IPS DF 6.9 (cell line): ENCODE results near the gene TRAPPC12.
"Not testable (repeated sequence)": the region's sequence is repeated elsewhere in the genome, so short reads cannot be mapped to it uniquely, and the experiment has no call there.

Experiments
- DNase-seq: peaks from one replicate; pipeline ENCODE4 v3.0.0-alpha.2; 2013; ENCODE audit warnings: low read depth, low spot score
- H3K27ac ChIP-seq: one replicate; pipeline ENCODE4 v1.5.1; 2013; ENCODE audit warnings: low read length, control low read depth
- H3K27me3 ChIP-seq: 2 replicates; pipeline ENCODE4 v1.6.1; 2013; ENCODE audit warnings: mild to moderate bottlenecking, low read length; ENCODE audit not compliant: control insufficient read depth, insufficient read depth
- H3K36me3 ChIP-seq: 2 replicates; pipeline ENCODE4 v1.6.1; 2013; ENCODE audit warnings: low read length; ENCODE audit not compliant: control insufficient read depth, insufficient read depth
- H3K4me1 ChIP-seq: 2 replicates; pipeline ENCODE4 v1.6.1; 2013; ENCODE audit warnings: low read length; ENCODE audit not compliant: control insufficient read depth, insufficient read depth
- H3K4me3 ChIP-seq: 2 replicates; pipeline ENCODE4 v1.5.1; 2013; ENCODE audit warnings: mild to moderate bottlenecking, low read length
- H3K9me3 ChIP-seq: 2 replicates; pipeline ENCODE4 v1.6.1; 2013; ENCODE audit warnings: low read length, inconsistent platforms; ENCODE audit not compliant: control insufficient read depth, insufficient read depth
- WGBS: extraction: QIAGEN DNeasy Blood & Tissue Kit; methylation state at CpG from one replicate; pipeline ENCODE4 v1.1.7; 2013; ENCODE audit warnings: mixed read lengths, missing lambda C conversion rate; ENCODE audit not compliant: insufficient read length, insufficient coverage; 5-methylcytosine and 5-hydroxymethylcytosine counted together

Gene TRAPPC12

DNA sequence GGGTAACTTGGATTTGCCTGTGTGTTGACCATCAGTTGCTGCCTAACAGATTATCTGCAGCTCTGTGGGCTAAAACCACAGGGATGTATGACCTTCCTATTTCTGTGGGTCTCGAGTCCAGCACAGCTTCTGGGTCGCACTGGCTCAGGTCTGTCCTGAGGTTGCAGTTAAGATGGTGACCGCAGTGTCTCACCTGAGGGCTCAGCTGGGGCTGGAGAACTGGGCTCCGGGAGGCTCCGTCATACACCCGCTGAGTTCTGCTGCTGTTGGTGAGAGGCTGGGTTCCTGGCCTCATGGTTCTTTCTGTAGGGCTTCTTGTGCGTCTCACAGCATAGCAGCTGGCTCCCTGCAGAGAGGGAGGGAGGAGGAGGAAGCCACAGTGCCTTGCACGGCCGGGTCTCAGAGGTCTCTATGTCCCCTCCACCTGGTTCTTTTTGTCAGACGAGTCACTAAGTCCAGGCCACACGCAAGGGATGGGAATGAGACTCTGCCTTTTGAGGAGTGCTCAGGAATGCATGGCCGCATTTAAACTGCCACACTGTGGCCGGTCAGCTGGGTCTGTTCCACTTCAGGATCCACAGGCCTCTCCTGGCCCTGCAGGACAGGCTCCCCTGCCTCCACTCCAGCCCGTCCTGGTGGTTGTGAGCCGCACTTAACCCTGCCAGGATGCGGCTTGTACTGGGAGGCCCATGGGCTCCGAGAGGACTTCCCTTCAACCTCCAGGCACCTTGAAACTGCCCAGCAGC is 72.6 kb downstream of the TRAPPC12 start:
- WGBS, result no CpG with 5 or more reads among the region's 17 CpGs
- Histone ChIP-seq H3K27ac (no peak overlapping the region), H3K36me3 (peaks cover 6% of the 10 kb centered on the region; the same call in 1 of the 2 replicates), H3K4me3 (no peak overlapping the region), H3K4me1 (no peaks in the 10 kb centered on the region; the same call in 1 of the 2 replicates), H3K9me3 (no peaks in the 10 kb centered on the region), H3K27me3 (no peaks in the 10 kb centered on the region)
- no peak for DNase-seq

- no peaks in the 10 kb centered on the region for H3K9me3 ChIP-seq
- DNase-seq, result no peak
- no peaks in the 10 kb centered on the region for H3K27me3 ChIP-seq
- WGBS, result no CpG with 5 or more reads among the region's 20 CpGs
- H3K4me3 ChIP-seq, result no peak overlapping the region
- no peak overlapping the region for H3K27ac ChIP-seq
- H3K4me1 ChIP-seq, result no peaks in the 10 kb centered on the region
- H3K36me3 ChIP-seq, result peaks cover 7% of the 10 kb centered on the region
Measured at GRCh38 chr2:3453190-3453999, 73.9 kb downstream of the TRAPPC12 start.

GRCh38 chr2:3454005-3454404 is 74.5 kb downstream of the TRAPPC12 start:
- H3K36me3 ChIP-seq, H3K27ac ChIP-seq, H3K9me3 ChIP-seq, H3K4me3 ChIP-seq, DNase-seq, H3K4me1 ChIP-seq, H3K27me3 ChIP-seq: not testable (repeated sequence)
- no CpG with 5 or more reads among the region's 6 CpGs for WGBS

DNA sequence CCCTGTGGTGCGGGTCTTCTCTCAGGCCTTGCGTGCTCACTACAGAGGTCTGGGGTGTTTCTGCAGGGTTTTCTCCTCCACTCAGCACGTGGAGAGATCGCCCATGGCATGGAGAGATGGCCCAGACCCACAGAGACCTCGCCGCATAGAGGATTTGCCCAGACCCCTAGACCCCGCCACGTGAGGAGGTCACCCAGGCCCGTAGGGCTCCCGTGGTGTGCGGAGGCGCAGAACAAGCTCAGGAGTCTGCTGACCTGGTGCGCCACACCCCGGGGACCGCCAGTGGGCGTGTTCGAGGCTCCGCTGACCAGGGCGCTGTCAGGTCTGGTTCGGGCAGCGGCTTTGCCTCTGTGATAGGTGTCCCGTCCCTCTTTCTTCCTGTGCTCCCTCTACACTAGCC is 75.3 kb downstream of the TRAPPC12 start:
- Histone ChIP-seq H3K9me3 (no peaks in the 10 kb centered on the region), H3K4me3 (no peak overlapping the region), H3K27ac (no peak overlapping the region), H3K36me3 (peaks cover 6% of the 10 kb centered on the region; the same call in 1 of the 2 replicates), H3K4me1 (no peaks in the 10 kb centered on the region), H3K27me3 (no peaks in the 10 kb centered on the region)
- DNase-seq, result no peak
- WGBS, result no CpG with 5 or more reads among the region's 22 CpGs

GRCh38 chr2:3456125-3456524 is 76.6 kb downstream of the TRAPPC12 start:
- no CpG with 5 or more reads among the region's 14 CpGs for WGBS
- Histone ChIP-seq H3K27me3 (no peaks in the 10 kb centered on the region), H3K36me3 (peaks cover 6% of the 10 kb centered on the region; the same call in 1 of the 2 replicates), H3K4me3 (no peak overlapping the region), H3K4me1 (no peaks in the 10 kb centered on the region), H3K27ac (no peak overlapping the region), H3K9me3 (no peaks in the 10 kb centered on the region)
- DNase-seq, result no peak

DNA sequence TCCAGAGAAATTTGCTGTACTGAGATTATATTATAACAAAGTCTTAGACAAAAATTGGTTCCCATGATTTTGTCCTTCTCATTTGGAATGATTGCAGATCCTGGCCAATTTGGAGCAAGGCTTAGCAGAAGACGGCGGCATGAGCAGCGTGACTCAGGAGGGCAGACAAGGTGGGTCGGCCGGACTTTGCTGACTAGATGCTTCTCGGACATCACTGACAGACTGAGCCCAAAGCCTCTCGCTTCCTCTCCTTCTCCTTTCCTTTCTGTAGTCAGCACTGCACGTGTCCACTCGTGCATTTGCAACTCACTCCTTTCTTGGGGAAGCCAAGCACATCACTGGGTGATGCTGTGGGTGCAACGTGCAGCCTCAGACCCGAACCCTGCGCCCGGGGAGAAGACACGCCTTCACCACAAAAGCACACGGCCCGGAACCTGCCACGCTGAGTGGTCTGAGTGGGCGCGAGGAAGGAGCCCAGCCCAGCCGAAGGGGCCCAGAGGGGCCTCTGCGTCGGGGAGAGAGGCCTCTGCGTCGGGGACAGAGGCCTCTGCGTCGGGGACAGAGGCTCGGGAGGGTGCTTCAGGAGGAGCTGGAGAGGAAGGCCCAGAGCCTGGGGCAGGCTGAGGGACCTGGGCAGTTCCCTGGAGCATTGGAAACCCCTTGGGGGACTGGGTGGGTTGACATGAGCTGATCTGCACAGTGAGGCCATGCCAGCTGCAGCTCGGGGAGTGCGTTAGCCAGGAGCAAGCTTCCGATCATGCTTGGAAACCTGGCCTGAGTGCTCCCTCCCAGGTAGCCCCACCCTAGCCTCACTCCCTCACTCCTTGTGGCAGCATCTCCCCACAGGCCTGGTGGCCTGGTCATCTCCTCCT is 78.3 kb downstream of the TRAPPC12 start:
- no peak overlapping the region for H3K27ac ChIP-seq
- H3K4me1 ChIP-seq, result peaks cover 2% of the 10 kb centered on the region; the same call in 1 of the 2 replicates
- no peak overlapping the region for H3K4me3 ChIP-seq
- H3K27me3 ChIP-seq, result no peaks in the 10 kb centered on the region
- DNase-seq, result no peak
- no peaks in the 10 kb centered on the region for H3K9me3 ChIP-seq
- WGBS, result no CpG with 5 or more reads among the region's 30 CpGs
- H3K36me3 ChIP-seq, result peaks cover 6% of the 10 kb centered on the region; the same call in 1 of the 2 replicates

DNA sequence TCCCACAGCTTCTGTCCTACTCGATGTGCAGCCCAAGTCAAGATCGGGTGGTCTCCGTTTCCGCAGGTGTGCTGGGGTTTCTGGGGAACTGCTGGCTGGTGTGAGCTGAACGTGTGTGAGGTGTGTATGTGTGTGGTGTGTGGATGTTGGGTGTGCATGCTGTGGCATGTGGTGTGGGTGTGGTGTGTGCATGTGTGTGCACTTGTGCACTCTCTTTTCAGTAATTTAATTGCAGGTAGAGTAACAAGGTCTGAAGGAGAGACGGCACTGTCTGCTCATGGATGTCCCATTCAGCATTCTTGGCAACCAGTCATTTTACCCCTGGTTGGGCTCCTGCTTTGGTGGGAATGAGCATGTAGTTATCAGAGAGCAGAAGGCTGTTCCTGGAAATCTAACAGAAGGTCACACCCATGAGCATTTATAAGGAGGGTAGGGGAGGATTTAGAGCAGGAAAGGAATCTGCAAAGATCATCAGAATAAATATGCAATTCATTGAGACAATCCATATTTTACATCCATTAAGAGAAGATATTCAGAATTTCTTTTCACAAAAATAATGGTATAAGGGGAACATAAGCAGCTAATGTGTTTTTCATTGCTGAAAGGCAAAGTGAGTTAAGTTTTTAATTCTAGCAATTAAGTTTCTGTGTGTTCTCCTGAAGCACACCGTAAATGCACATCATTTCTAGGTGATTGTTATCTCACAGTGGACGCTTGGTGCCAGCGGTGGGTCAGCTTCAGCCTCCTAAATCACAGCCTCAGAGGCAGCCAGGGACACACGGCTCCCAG is 79.1 kb downstream of the TRAPPC12 start:
- H3K27ac ChIP-seq, result no peak overlapping the region
- H3K27me3 ChIP-seq, result no peaks in the 10 kb centered on the region
- no peak for DNase-seq
- no peaks in the 10 kb centered on the region for H3K9me3 ChIP-seq
- WGBS, result no CpG with 5 or more reads among the region's 10 CpGs
- no peak overlapping the region for H3K4me3 ChIP-seq
- H3K4me1 ChIP-seq, result peaks cover 2% of the 10 kb centered on the region; the same call in 1 of the 2 replicates
- peaks cover 6% of the 10 kb centered on the region; the same call in 1 of the 2 replicates for H3K36me3 ChIP-seq

- no peak for DNase-seq
- WGBS, result no CpG with 5 or more reads among the region's 25 CpGs
- no peak overlapping the region for H3K4me3 ChIP-seq
- H3K4me1 ChIP-seq, result peaks cover 2% of the 10 kb centered on the region; the same call in 1 of the 2 replicates
- H3K27me3 ChIP-seq, result no peaks in the 10 kb centered on the region
- no peaks in the 10 kb centered on the region for H3K9me3 ChIP-seq
- H3K36me3 ChIP-seq, result peaks cover 6% of the 10 kb centered on the region; the same call in 1 of the 2 replicates
- no peak overlapping the region for H3K27ac ChIP-seq
Measured at GRCh38 chr2:3459185-3460015, 79.9 kb downstream of the TRAPPC12 start.

- Histone ChIP-seq H3K4me3 (no peak overlapping the region), H3K27me3 (no peaks in the 10 kb centered on the region), H3K9me3 (no peaks in the 10 kb centered on the region), H3K36me3 (peaks cover 6% of the 10 kb centered on the region), H3K27ac (no peak overlapping the region), H3K4me1 (peaks cover 2% of the 10 kb centered on the region; the same call in 1 of the 2 replicates)
- WGBS, result no CpG with 5 or more reads among the region's 11 CpGs
- no peak for DNase-seq
Measured at GRCh38 chr2:3460156-3460555, 80.7 kb downstream of the TRAPPC12 start.
